PFSK-1 (cell line): ENCODE measurements around the gene NFIC.

Experiments used
- POLR2AphosphoS5 ChIP-seq: IDR thresholded peaks from 2 replicates; pipeline ENCODE4 v1.6.1; 2012; ENCODE audit warnings: low read depth, mild to moderate bottlenecking, control low read depth, low read length, moderate library complexity
- SIN3A ChIP-seq: IDR thresholded peaks from 2 replicates; pipeline ENCODE4 v1.6.1; 2012; ENCODE audit warnings: mild to moderate bottlenecking, low read length, moderate library complexity, borderline replicate concordance; ENCODE audit not compliant: insufficient read depth
- TAF1 ChIP-seq: IDR thresholded peaks from 2 replicates; pipeline ENCODE4 v1.6.1; 2012; ENCODE audit warnings: low read length, control low read depth, borderline replicate concordance; ENCODE audit not compliant: insufficient read depth
- TF ChIP-seq, protein P1 (sequence below), 2 experiments: IDR thresholded peaks; 2 replicates each; pipeline versions ENCODE4 v1.6.1 to v1.8.0; 2011 to 2012; ENCODE audit warnings: low read depth in 2 of 2, low read length in 2 of 2, control low read depth in 1 of 2, inconsistent platforms in 1 of 2, mild to moderate bottlenecking in 1 of 2, moderate library complexity in 1 of 2; ENCODE audit not compliant: insufficient read depth in 1 of 2

GRCh38 chr19:3328743-3329142, 37.6 kb upstream of the NFIC start:
- TF ChIP-seq TAF1 (no peak), POLR2AphosphoS5 (no peak), SIN3A (no peak)
- TF ChIP-seq, protein P1, sequence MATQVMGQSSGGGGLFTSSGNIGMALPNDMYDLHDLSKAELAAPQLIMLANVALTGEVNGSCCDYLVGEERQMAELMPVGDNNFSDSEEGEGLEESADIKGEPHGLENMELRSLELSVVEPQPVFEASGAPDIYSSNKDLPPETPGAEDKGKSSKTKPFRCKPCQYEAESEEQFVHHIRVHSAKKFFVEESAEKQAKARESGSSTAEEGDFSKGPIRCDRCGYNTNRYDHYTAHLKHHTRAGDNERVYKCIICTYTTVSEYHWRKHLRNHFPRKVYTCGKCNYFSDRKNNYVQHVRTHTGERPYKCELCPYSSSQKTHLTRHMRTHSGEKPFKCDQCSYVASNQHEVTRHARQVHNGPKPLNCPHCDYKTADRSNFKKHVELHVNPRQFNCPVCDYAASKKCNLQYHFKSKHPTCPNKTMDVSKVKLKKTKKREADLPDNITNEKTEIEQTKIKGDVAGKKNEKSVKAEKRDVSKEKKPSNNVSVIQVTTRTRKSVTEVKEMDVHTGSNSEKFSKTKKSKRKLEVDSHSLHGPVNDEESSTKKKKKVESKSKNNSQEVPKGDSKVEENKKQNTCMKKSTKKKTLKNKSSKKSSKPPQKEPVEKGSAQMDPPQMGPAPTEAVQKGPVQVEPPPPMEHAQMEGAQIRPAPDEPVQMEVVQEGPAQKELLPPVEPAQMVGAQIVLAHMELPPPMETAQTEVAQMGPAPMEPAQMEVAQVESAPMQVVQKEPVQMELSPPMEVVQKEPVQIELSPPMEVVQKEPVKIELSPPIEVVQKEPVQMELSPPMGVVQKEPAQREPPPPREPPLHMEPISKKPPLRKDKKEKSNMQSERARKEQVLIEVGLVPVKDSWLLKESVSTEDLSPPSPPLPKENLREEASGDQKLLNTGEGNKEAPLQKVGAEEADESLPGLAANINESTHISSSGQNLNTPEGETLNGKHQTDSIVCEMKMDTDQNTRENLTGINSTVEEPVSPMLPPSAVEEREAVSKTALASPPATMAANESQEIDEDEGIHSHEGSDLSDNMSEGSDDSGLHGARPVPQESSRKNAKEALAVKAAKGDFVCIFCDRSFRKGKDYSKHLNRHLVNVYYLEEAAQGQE (IDR thresholded peaks at IDR 0.05; ENCODE audit: insufficient read depth in 1 of 2, low read depth in 2 of 2, low read length in 2 of 2): no peak
